Measurements from ENCODE around the gene XIST.
"Not testable (repeated sequence)": the region's sequence is repeated elsewhere in the genome, so short reads cannot be mapped to it uniquely, and the experiment has no call there.

XIST gene

GRCh38 chrX:73852467-73852866 is at the start of gene XIST:
Gene XIST, minus strand, starts transcription at chrX:73852714.
- FAIRE-seq, result peak; percentile 72

DNA sequence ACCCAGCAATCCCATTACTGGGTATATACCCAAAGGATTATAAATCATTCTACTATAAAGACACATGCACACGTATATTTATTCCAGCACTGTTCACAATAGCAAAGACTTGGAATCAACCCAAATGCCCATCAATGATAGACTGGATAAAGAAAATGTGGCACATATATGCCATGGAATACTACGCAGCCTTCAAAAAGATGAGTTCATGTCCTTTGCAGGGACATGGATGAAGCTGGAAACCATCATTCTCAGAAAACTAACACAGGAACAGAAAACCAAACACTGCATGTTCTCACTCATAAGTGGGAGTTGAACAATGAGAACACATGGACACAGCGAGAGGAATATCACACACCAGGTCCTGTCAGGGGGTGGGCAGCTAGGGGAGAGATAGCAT is 45.8 kb upstream of the XIST start:
- not testable (repeated sequence) for FAIRE-seq

DNA sequence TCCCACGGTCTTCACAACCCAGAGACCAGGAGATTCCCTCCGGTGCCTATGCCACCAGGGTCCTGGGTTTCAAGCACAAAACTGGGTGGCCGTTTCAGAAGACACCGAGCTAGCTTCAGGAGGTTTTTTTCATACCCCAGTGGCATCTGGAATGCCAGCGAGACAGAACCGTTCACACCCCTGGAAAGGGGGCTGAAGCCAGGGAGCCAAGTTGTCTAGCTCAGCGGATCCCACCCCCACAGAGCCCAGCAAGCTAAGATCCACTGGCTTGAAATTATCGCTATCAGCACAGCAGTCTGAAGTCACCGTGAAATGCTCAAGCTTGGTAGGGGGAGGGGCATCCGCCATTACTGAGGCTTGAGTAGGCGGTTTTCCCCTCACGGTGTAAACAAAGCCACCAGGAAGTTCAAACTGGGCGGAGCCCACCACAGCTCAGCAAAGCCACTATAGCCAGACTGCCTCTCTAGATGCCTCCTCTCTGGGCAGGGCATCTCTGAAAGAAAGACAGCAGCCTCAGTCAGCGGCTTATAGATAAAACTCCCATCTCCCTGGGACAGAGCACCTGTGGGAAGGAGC is 40.1 kb upstream of the XIST start:
- not testable (repeated sequence) for FAIRE-seq

DNA sequence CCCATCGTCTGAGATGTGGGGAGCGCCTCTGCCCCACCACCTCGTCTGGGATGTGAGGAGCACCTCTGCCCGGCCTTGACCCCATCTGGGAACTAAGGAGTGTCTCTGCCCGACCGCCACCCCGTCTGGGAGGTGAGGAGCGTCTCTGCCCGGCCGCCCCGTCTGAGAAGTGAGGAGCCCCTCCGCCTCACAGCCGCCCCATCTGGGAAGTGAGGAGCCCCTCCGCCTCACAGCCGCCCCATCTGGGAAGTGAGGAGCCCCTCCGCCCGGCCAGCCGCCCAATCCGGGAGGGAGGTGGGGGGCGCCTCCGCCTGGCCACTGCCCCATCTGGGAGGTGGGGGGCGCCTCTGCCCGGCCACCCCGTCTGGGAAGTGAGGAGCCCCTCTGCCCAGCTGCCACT is 29.7 kb upstream of the XIST start:
- FAIRE-seq, result not testable (repeated sequence)

- FAIRE-seq, result no peak
Measured at GRCh38 chrX:73877687-73878086, 25.2 kb upstream of the XIST start.

DNA sequence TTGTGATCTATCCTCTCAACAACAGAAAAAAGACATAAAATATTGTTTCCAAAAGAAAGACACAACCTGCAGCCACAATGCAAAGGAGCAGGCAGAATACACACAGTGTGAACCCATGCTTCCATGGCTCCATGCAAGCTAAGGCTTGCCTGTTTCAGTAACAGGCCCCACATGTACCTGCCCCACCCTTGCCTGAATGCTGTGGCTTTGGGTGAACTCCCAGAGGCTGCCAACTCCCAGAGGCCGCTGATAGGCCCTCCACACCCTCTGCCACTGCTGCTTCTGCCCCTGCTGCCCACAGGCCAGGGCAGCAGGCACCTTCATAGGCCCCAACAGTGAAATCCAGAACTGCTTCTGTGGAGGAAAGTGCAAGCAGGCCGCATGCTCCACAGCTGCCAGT is 24.4 kb upstream of the XIST start:
- no peak for FAIRE-seq

DNA sequence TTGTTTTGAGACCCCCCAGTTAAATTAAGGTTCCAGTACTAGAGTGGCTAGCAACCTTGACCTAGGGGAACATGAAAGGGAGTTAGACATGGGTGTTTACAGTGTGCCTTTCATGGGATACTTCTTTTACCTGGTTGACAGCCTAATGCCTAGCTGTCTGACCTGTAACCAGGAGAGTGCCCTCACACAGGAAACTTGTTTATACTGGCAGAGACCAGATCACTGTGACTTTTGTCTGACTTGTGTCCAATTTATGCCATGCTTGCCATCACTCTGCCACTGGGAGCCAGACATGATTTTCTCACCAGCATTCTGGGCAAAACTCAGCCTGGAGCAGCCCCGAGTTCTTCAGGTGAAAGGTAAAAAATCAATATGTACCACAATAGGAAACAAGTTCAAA is 16.4 kb upstream of the XIST start:
- FAIRE-seq, result no peak

DNA sequence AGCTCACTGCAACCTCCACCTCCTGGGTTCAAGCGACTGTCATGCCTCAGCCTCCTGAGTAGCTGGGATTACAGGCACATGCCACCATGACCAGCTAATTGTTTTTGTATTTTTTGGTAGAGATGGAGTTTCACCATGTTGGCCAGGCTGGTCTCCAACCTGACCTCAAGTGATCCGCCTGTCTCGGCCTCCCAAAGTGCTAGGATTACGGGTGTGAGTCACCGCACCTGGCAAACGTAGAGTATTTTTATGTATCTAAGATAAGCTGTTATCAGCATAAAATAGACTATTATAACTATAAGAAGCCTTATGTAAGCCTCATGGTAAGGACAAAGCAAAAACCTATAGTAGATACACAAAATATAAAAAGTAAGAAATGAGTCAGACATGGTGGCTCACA is 14.6 kb upstream of the XIST start:
- FAIRE-seq, result no peak

- no peak for FAIRE-seq
Measured at GRCh38 chrX:73863852-73864251, 11.3 kb upstream of the XIST start.

- FAIRE-seq, result no peak
Measured at GRCh38 chrX:73863268-73863667, 10.8 kb upstream of the XIST start.

- FAIRE-seq, result peak; percentile 61
Measured at GRCh38 chrX:73859622-73860021, 7.1 kb upstream of the XIST start.

GRCh38 chrX:73855546-73855945 is 3.0 kb upstream of the XIST start:
- FAIRE-seq, result peak; percentile 94

GRCh38 chrX:73852022-73852421 is 492 bp downstream of the XIST start:
- FAIRE-seq, result no peak

DNA sequence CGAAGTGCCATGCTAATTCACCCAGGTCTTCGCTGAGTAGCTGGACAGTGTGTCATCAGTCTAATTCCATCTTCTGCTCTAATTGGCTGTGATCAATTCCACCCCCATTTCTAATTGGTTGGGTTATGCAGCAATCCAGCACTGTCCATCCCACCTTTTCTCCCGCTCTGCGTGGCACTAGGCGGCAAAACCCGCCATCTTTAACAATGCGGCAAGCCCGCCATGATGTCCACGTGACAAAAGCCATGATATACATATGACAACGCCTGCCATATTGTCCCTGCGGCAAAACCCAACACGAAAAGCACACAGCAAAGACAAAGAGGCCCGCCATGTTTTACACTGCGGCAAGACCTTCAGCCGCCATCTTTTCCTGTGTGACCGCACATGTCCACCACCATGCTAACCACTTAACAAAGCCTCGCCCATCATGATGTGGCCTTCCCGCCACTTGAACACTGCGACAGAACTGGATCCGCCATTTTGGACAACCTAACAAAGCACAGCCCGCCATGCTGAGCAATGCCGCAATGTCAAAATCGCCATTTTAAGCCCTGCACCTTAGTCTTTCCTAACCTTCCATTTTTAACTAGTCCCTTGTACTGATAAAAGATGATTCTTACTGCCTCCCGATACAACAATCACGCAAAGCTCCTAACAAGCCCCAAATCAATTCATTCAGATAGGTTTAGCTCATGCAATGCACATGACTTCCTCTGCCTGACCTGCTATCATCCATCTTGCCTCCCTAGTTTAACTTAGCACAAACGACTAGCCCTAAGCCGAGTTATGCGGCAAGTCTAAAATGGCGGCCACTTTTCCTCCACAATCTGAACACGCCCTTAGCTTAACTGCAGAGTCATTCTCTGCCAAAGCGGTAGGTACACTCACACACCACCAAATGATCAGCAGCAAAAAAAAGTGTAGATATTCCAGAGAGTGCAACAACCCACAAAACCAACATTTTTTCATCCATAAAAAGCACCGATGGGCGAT is 1.2 kb downstream of the XIST start:
- FAIRE-seq, result peak; percentile 79

DNA sequence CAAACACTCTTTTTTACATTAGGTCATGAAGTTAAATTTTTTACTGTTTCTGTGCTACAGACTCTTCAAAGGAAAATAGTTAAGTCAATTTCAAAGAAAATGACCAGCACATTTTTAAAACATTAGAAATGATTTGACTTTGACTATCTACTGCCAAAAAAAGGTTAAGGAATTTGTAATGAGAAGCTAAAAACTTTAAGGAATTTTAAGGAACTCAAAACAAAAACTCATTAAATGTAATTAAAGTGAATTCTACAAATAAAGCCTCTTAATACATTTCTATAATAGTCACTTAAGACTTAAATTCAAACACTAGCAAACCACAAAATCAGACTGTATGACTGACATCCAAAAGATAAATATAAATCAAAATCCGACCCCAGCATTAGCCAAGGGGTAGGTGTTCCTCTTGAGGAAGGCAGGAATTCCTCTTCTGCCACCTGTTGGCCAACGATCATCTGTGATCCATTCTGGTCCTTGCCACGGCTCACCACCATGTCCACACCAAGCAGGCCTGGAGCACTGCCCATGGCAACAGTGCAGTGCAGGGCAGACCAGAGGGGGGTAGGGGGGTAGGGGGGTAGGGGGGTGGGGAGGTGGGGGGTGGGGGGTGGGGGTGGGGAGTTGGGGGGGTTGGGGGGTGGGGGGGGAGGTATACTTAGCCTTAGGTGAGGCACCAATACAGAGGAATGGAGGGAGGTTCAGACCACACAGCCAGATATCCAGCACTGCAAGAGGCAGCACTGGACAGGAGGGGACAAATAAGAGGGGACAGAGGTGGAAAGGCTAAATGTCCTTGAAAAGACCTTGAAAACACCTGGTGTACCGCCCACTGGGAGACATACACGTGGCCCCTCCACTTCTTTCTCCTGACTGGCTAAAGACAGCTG is 2.1 kb downstream of the XIST start:
- FAIRE-seq, result peak; percentile 83

- FAIRE-seq, result no peak
Measured at GRCh38 chrX:73849073-73849472, 3.4 kb downstream of the XIST start.

DNA sequence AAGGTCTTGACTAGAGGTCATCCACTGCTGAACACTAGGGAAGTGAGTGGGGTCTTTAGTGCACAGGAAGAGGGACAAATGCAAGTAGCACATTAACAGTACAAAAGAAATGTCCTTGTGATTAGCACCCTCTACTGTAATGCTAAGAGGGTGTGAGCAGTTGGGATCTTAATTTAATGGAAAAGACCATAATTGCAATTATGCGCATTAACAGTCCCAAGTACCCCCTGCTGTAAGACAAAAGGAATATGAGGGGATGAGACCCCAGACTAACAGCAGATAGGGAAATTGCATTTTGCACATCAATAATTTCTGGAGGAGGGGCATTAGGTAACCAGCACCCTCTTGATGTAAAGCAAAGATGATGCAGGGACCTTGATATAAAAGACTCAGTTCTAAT is 4.5 kb downstream of the XIST start:
- FAIRE-seq, result no peak

DNA sequence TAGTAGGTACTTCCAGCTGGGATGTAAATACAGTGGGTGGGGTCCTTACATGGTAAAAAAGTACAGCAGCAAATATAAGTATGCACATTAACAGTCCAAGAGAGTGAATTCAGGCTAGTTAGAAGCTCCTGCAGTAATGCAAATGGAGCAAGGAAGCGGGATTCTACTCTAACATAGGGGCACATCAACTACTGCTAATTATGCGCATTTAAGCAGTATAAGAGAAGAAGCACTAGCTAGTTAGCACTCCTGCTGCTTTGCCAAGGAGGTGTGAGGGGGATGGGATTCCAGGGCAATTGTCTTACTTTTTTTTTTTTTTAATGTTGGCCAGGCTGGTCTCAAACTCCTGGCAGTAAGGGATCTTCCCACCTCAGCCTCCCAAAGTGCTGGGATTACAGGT is 5.4 kb downstream of the XIST start:
- no peak for FAIRE-seq

DNA sequence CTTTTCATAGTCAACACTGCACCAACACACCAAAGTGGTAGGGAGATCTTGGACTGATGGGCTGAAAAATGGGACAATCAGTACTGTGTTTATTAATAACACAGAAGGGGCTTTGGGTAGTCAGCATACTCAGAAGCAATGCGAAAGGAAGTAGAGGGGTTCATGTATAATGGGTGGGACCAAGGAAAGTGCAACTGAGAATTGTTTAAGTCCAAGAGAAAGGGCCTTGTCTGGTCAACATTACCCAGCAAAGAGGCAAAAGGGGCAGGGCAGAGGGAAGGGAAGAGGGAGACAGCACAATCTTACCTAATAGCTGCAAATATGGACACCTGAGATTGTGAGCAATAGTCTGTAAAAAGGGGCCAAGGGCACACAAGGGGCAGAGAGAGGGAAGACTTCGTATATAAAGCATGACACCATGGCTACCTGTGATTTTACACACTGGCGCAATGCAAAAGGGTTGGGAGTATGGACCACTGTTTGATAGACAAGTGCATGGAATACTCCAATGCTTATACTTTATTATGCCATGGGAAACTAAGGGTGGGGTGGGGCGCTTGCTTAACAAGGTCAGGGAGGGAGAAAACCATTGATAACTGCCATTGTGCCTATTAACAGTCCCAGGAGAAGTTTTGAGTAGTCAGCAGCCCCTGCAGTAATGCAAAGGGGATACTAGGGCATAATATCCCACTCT is 9.8 kb downstream of the XIST start:
- FAIRE-seq, result no peak

GRCh38 chrX:73841337-73841736 is 11.2 kb downstream of the XIST start:
- no peak for FAIRE-seq

DNA sequence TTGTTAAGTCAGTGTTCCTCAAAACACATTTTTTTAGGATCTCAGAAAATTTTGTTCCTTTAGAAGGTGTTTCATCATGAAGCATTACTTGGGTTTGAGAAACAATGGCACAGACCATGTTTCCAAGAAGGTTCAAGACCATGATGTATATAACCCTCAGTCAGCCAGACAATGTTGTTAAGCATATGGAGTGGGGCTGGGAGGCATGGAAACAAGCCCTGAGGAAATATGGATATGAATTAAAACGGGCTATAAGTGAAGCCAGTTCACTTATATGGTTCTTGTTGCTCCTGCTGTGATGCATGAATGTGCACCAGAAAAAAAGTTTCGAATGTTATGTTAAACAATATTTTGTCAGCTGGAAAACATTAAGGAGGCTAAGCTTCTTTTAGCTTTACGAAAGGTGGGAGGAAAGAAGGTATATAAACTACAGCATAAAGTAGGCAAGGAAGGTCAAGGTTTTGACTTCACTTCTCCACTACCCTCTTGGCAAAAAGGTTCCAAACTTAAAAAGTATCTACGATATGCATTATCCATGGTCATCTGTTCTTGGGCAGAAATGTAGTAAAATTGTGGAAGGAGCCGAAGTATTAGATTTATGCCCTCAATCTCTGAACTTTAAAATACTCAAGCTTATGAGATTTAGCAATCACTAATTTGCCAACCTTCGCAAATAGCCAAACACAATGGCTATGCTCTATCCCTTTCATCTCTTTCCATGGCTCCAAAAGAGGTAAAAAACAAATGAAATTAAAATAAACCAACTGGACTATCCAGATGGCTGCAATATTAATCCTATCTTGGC is 12.2 kb downstream of the XIST start:
- no peak for FAIRE-seq

GRCh38 chrX:73839152-73839551 is 13.4 kb downstream of the XIST start:
- no peak for FAIRE-seq

All from colon (tissue), 2 donors.